Calu3 (cell line): ENCODE results near the gene INPP5F. TPM values are rescaled to one million over a fixed set of nuclear protein-coding genes. Genes with fewer than 3 reads are reported as not detected.

Experiments
- BruUV-seq: library from RNA; stranded (reverse); fragments of 400-500 nt; replicated peaks from 2 replicates; lab custom pipeline; 2021; lab: Mats Ljungman, UMichigan
- CTCF ChIA-PET: fragments of 300-600 bp; sonication (Branson Sonifier 250); formaldehyde crosslinking; loops from one replicate; lab custom pipeline; 2022; ENCODE audit warnings: antibody characterized with exemption; lab: Charles Lee
- DNase-seq: peaks from one replicate; pipeline ENCODE4 v3.0.0; 2022
- H3K27ac Mint-ChIP-seq: one replicate; pipeline ENCODE4 v1.8.0; 2022; ENCODE audit warnings: mixed read lengths; ENCODE audit not compliant: unreplicated experiment
- H3K27me3 Mint-ChIP-seq: one replicate; pipeline ENCODE4 v1.8.0; 2022; ENCODE audit warnings: mixed read lengths; ENCODE audit not compliant: unreplicated experiment
- H3K36me3 Mint-ChIP-seq: one replicate; pipeline ENCODE4 v1.8.0; 2022; ENCODE audit warnings: mild to moderate bottlenecking, moderate library complexity, mixed read lengths; ENCODE audit not compliant: insufficient read depth, unreplicated experiment
- H3K4me1 Mint-ChIP-seq: one replicate; pipeline ENCODE4 v1.8.0; 2022; ENCODE audit warnings: mild to moderate bottlenecking, low read depth, mixed read lengths; ENCODE audit not compliant: unreplicated experiment
- H3K4me3 Mint-ChIP-seq: one replicate; pipeline ENCODE4 v1.8.0; 2022; ENCODE audit warnings: mild to moderate bottlenecking, low read depth, moderate library complexity, mixed read lengths; ENCODE audit not compliant: unreplicated experiment
- H3K9me3 Mint-ChIP-seq: one replicate; pipeline ENCODE4 v1.8.0; 2022; ENCODE audit warnings: low read depth, mixed read lengths; ENCODE audit not compliant: unreplicated experiment
- CTCF ChIP-seq: fragments of 200-600 bp; IDR thresholded peaks from one replicate; pipeline ENCODE4 v1.8.0; 2022; ENCODE audit warnings: antibody characterized with exemption; ENCODE audit not compliant: unreplicated experiment
- intact Hi-C: fragments of 100-400 bp; cut with micrococcal nuclease; formaldehyde crosslinking; loops from one replicate; pipeline ENCODE4 v1.10.0; 2022; ENCODE audit not compliant: unreplicated experiment
- total RNA-seq: library from RNA; stranded (reverse); gene quantifications from 2 replicates; pipeline ENCODE4 v1.2.3, GENCODE V29; 2022

Gene INPP5F
- total RNA-seq, 1 experiment from 2014 or later, result 6.9 TPM

DNA sequence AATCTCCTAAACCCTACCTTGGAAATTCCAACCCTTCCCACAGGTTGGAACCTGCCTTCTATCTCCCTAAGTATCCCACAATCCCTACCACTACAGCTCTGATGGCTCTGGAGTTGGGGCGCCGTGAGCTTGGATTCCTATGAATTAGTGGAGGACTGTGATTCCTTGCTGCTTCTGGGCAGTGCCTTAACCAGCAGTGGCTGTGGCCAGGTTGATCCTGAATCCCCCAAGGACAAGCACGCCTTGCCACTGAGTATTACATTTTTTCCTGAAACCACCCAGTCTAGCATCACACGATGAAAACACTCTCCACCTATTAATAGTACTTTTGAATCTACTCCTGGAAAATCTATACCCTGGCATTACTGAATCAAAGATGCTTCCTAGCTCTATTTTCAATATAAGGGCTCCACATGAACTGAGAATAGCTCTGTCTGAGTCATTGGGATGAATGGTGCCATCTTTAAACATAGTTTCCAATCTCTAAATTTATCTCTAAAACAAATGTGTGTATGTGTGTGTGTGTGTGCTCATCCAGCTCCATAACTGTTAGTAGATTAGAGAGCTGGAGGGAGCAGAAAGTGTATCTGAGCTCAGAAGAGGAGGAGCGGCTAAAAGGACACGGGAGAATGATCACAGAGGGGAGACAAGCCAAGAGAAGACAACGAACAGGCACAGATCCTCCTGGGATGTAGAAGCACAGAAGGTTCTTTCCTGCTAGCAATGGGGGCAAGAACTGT, 11.9 kb upstream of the INPP5F start:
- Mint-ChIP-seq H3K9me3 (no peaks in the 10 kb centered on the region), H3K4me3 (no peak overlapping the region), H3K36me3 (no peaks in the 10 kb centered on the region), H3K27ac (no peak overlapping the region), H3K27me3 (no peaks in the 10 kb centered on the region), H3K4me1 (no peaks in the 10 kb centered on the region)
- BruUV-seq, result no TSS peak
- CTCF ChIA-PET, result no interaction called here
- intact Hi-C loops, result no loop called here
- no peak for TF ChIP-seq CTCF
- no peak for DNase-seq

GRCh38 chr10:119714484-119714816, 11.4 kb upstream of the INPP5F start:
- Mint-ChIP-seq H3K36me3 (no peaks in the 10 kb centered on the region), H3K27me3 (no peaks in the 10 kb centered on the region), H3K27ac (no peak overlapping the region), H3K4me1 (no peaks in the 10 kb centered on the region), H3K4me3 (no peak overlapping the region), H3K9me3 (no peaks in the 10 kb centered on the region)
- no TSS peak for BruUV-seq
- no peak for DNase-seq
- TF ChIP-seq CTCF, result no peak
- intact Hi-C loops, result no loop called here
- CTCF ChIA-PET, result no interaction called here

- no TSS peak for BruUV-seq
- Mint-ChIP-seq H3K36me3 (no peaks in the 10 kb centered on the region), H3K27ac (no peak overlapping the region), H3K4me1 (no peaks in the 10 kb centered on the region), H3K9me3 (no peaks in the 10 kb centered on the region), H3K27me3 (no peaks in the 10 kb centered on the region), H3K4me3 (no peak overlapping the region)
- no peak for DNase-seq
- CTCF ChIA-PET, result no interaction called here
- no peak for TF ChIP-seq CTCF
- intact Hi-C loops, result no loop called here
Observed at GRCh38 chr10:119715628-119716505, 10.0 kb upstream of the INPP5F start.

DNA sequence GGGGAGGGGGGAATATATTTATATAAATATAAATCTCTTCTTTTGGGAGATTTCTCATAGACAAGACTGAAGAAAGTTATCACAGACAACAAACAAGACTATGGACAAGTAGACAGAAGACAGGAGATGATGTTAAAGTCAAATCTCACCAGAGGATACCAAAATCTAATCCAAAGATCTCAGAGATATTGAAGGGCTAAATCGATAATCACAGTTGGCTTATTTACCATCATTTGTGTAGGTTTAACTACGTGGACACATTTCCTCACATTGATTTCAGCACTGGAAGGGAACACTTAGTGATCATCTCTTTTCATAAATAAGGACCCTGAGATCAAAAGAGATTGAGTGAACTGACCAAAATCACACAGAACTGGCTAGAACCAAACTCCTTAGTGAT, 2.7 kb upstream of the INPP5F start:
- no peak for DNase-seq
- Mint-ChIP-seq H3K36me3 (peaks cover 16% of the 10 kb centered on the region), H3K4me1 (peaks cover 21% of the 10 kb centered on the region), H3K27me3 (no peaks in the 10 kb centered on the region), H3K9me3 (no peaks in the 10 kb centered on the region), H3K27ac (no peak overlapping the region), H3K4me3 (no peak overlapping the region)
- intact Hi-C loops, result no loop called here
- no peak for TF ChIP-seq CTCF
- no TSS peak for BruUV-seq
- CTCF ChIA-PET, result no interaction called here
